Heart left ventricle (tissue), 16 donors: Measurements from ENCODE around the gene RBM10. TPM values are rescaled to one million over a fixed set of nuclear protein-coding genes. Genes with fewer than 3 reads are reported as not detected.

Experiments
- ATAC-seq, 4 donors: fragments of 200-7000 bp; cut with Tn5 transposase; one replicate each; pipeline ENCODE4 v1.9.1; 2020 to 2022; ENCODE audit warnings: moderate library complexity in 4 of 4, mild to moderate bottlenecking in 3 of 4, moderate number of reproducible peaks in 1 of 4
- DNase-seq, 5 donors: peaks; one replicate each; pipeline ENCODE4 v3.0.0-alpha.2; 2020
- H3K27ac ChIP-seq, 12 donors: fragments of 200-600 bp; sonication (generic) in 4 of 12; one replicate each; pipeline versions ENCODE4 v1.5.0 to v1.8.0; 2016 to 2022; ENCODE audit warnings: mild to moderate bottlenecking in 2 of 12
- H3K27me3 ChIP-seq, 9 donors: fragments of 200-600 bp; sonication (generic) in 2 of 9; one replicate each; pipeline versions ENCODE4 v1.5.1 to v1.8.0; 2016 to 2022; ENCODE audit warnings: mild to moderate bottlenecking in 3 of 9
- H3K36me3 ChIP-seq, 9 donors: fragments of 200-600 bp; sonication (generic) in 2 of 9; one replicate each; pipeline versions ENCODE4 v1.5.0 to v1.8.0; 2018 to 2022; ENCODE audit warnings: mild to moderate bottlenecking in 2 of 9
- H3K4me1 ChIP-seq, 12 donors: fragments of 200-600 bp; sonication (generic) in 4 of 12; one replicate each; pipeline versions ENCODE4 v1.5.0 to v1.8.0; 2016 to 2022; ENCODE audit warnings: mild to moderate bottlenecking in 3 of 12
- H3K4me3 ChIP-seq, 12 donors: fragments of 200-600 bp; sonication (generic) in 4 of 12; one replicate each; pipeline versions ENCODE4 v1.5.0 to v1.8.0; 2017 to 2022; ENCODE audit warnings: mild to moderate bottlenecking in 9 of 12, moderate library complexity in 4 of 12
- H3K9me3 ChIP-seq, 12 donors: fragments of 200-600 bp; sonication (generic) in 4 of 12; one replicate each; pipeline versions ENCODE4 v1.5.0 to v1.8.0; 2016 to 2022; ENCODE audit warnings: mild to moderate bottlenecking in 1 of 12
- POLR2A ChIP-seq, 2 donors: fragments of 450-650 bp; IDR thresholded peaks; one replicate each; pipeline ENCODE4 v1.6.1; 2017; ENCODE audit warnings: antibody characterized with exemption in 2 of 2, mild to moderate bottlenecking in 2 of 2, moderate library complexity in 2 of 2
- WGBS, 4 donors: extraction: QIAGEN DNeasy Blood & Tissue Kit in 2 of 4; methylation state at CpG; one replicate each; pipeline versions ENCODE4 v1.1.5 to v1.1.7; 2013 to 2018; 5-methylcytosine and 5-hydroxymethylcytosine counted together
- intact Hi-C, 10 donors: fragments of 100-400 bp; cut with DNase I; formaldehyde crosslinking; loops; one replicate each; pipeline versions ENCODE4 v1.11.1 to v1.14.2; 2022
- polyA plus RNA-seq, 2 donors: library from polyadenylated mRNA; stranded (reverse); fragments of 200-250 nt; gene quantifications; one replicate each; pipeline ENCODE4 v1.2.3, GENCODE V29; 2013
- total RNA-seq, 9 donors: library from RNA; depleted of rRNA in 2 of 9; stranded (reverse); fragments of >200 nt in 2 of 9; fragmentation: NEBNext Ultra II Directional in 3 of 9; extraction: Animal tissue kit (Norgen Biotek cat#: 25700) in 3 of 9; gene quantifications; one replicate each; pipeline versions ENCODE4 v1.1.0 to v1.2.4, GENCODE V29; 2016 to 2023
- TF ChIP-seq, protein P1 (sequence below), 12 donors: fragments of 200-600 bp; sonication (generic) in 4 of 12; IDR thresholded peaks; one replicate each; pipeline versions ENCODE4 v1.5.0 to v1.8.0; 2018 to 2022; ENCODE audit warnings: antibody characterized with exemption in 12 of 12, mild to moderate bottlenecking in 5 of 12
- donor health status: ischemic (EF 13 %, LVEDD 7.1; RV severe dilation, severe dysfunction).
- donor health status: healthy with polysubstance abuse.
- donor health status: DM: no; HTN: yes; CAD: no.
- donor health status: DM: no; HTN: no; CAD: no.
- donor health status: ischemic (EF 25% LVEDD 6.9; RV normal size, moderate dysfunction).
- donor health status: ischemic (EF 25% LVEDD 5.7; RV mildly dilated, moderate dysfunction).
- donor health status: healthy.
- donor health status: DM: yes; HTN: yes; CAD: no.
- donor health status: ischemic (EF 35%, LVEDD 5.7; RV mildly dilated, moderate dysfunction).
- donor health status: nonischemic (EF 11% LVEDD 7.7; RV severe dilation, severe dysfunction).
- donor health status: DM: yes; HTN: yes; CAD: no.
- donor health status: PGD.
- donor health status: ischemic (EF 29% LVEDD 5.4; RV normal size, mild dysfunction).
- donor health status: nonischemic (EF 23%, LVEDD 6.1; RV moderate dilation, normal function).

The RBM10 gene
- total and polyA plus RNA-seq, 11 donors, result 17.5 to 44.6 (median 28.3) TPM

- peaks cover 0 to 93% (median 85%) of the 10 kb centered on the region in 9 donors for H3K36me3 ChIP-seq
- 90 to 94% (median 91%) methylated on average over 12 of the region's 12 CpGs for WGBS, 4 donors
- H3K27me3 ChIP-seq, result no peaks in the 10 kb centered on the region
- no peak for DNase-seq
- TF ChIP-seq POLR2A (IDR thresholded peaks at IDR 0.05), result no peak
- TF ChIP-seq, protein P1, sequence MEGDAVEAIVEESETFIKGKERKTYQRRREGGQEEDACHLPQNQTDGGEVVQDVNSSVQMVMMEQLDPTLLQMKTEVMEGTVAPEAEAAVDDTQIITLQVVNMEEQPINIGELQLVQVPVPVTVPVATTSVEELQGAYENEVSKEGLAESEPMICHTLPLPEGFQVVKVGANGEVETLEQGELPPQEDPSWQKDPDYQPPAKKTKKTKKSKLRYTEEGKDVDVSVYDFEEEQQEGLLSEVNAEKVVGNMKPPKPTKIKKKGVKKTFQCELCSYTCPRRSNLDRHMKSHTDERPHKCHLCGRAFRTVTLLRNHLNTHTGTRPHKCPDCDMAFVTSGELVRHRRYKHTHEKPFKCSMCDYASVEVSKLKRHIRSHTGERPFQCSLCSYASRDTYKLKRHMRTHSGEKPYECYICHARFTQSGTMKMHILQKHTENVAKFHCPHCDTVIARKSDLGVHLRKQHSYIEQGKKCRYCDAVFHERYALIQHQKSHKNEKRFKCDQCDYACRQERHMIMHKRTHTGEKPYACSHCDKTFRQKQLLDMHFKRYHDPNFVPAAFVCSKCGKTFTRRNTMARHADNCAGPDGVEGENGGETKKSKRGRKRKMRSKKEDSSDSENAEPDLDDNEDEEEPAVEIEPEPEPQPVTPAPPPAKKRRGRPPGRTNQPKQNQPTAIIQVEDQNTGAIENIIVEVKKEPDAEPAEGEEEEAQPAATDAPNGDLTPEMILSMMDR (IDR thresholded peaks at IDR 0.05), result no peak
- ATAC-seq, result no peak
- no peak overlapping the region for H3K4me3 ChIP-seq
- H3K4me1 ChIP-seq, result peaks cover 0 to 13% (median 8%) of the 10 kb centered on the region in 12 donors
- no peak overlapping the region for H3K27ac ChIP-seq
- H3K9me3 ChIP-seq, result no peaks in the 10 kb centered on the region
- intact Hi-C loops, result no loop called here
Measured at GRCh38 chrX:47212381-47213293, 67.6 kb downstream of the RBM10 start.

DNA sequence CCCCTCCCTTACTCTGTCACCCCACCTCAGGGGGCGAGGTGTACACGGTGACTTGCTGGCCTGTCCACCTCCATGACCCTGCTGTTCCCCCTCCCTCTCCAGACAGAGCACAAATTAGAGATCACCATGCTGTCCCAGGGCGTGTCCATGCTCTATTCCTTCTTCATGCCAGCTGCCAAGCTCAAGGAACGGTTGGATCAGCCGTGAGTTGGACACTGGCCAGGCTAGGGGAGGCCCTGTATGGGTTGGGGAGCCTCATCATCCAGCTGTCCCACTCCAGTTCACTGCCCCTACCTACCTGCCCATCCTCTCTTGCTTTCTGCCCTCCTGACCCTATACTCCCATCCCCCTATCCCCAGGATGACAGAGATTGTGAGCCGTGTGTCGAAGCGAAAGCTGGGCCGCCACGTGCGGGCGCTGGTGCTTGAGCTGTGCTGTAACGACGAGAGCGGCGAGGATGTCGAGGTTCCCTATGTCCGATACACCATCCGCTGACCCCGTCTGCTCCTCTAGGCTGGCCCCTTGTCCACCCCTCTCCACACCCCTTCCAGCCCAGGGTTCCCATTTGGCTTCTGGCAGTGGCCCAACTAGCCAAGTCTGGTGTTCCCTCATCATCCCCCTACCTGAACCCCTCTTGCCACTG is 69.5 kb downstream of the RBM10 start:
- H3K36me3 ChIP-seq, result peaks cover 0 to 74% (median 68%) of the 10 kb centered on the region in 9 donors
- H3K4me3 ChIP-seq, result no peak overlapping the region
- DNase-seq, result no peak
- peaks cover 0 to 22% (median 7%) of the 10 kb centered on the region in 12 donors for H3K4me1 ChIP-seq
- WGBS, 4 donors, result 83 to 90% (median 87%) methylated on average over 20 of the region's 20 CpGs
- no peak for TF ChIP-seq POLR2A (IDR thresholded peaks at IDR 0.05)
- TF ChIP-seq, protein P1 (IDR thresholded peaks at IDR 0.05), result no peak
- no peaks in the 10 kb centered on the region for H3K9me3 ChIP-seq
- no peak overlapping the region for H3K27ac ChIP-seq
- ATAC-seq, result no peak
- intact Hi-C loops, result no loop called here
- no peaks in the 10 kb centered on the region for H3K27me3 ChIP-seq

DNA sequence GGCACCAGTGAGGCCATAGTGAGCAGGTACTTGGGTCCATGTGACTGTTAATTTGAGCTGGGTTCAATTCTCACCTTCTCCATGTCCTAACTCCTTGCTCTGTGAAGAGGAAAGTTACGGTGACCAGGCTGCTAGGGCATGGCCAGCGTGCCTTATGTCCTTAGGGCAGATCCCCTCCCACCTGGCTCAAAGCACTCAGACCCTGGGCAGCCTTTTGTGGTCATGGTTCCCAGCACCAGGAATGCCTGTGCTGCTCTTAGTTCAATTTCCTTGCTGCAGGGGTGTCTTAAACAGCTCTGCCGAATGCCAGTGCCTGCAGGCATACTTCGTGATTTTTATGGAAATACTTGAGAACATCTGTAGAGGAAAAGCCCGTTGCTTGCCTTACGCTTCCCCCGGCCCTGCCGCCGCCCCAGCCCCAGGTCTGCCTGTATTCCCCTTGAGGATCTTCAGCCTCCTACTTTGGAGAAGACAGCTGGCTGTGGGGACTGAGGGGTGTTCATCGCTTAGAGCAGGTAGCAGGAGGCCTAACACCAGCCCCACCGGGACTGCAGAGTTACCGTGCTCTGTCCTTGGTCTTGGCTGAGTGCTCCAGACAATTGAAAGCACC is 70.4 kb downstream of the RBM10 start:
- DNase-seq (no peak), ATAC-seq (no peak)
- Histone ChIP-seq H3K4me3 (no peak overlapping the region), H3K9me3 (no peaks in the 10 kb centered on the region), H3K36me3 (peaks cover 0 to 66% (median 59%) of the 10 kb centered on the region in 9 donors), H3K27me3 (no peaks in the 10 kb centered on the region), H3K4me1 (peaks cover 0 to 30% (median 14%) of the 10 kb centered on the region in 12 donors), H3K27ac (no peak overlapping the region)
- intact Hi-C loops, result no loop called here
- TF ChIP-seq, protein P1 (IDR thresholded peaks at IDR 0.05), result no peak
- TF ChIP-seq POLR2A (IDR thresholded peaks at IDR 0.05), result no peak
- 84 to 93% (median 87%) methylated on average over 11 to 12 of the region's 12 CpGs for WGBS, 4 donors
